Stimulated activated CD4-positive, alpha-beta T cell treated with anti-CD3 and anti-CD28 coated beads, TNF-alpha, amount 100 ng/mL, for 48 hours (primary cell): ENCODE measurements around the gene ADCY1.

Experiments used
- DNase-seq, 3 donors: peaks; one replicate each; pipeline ENCODE4 v3.0.0-alpha.2; 2020; ENCODE audit warnings: low read depth in 3 of 3

ADCY1 gene

DNA sequence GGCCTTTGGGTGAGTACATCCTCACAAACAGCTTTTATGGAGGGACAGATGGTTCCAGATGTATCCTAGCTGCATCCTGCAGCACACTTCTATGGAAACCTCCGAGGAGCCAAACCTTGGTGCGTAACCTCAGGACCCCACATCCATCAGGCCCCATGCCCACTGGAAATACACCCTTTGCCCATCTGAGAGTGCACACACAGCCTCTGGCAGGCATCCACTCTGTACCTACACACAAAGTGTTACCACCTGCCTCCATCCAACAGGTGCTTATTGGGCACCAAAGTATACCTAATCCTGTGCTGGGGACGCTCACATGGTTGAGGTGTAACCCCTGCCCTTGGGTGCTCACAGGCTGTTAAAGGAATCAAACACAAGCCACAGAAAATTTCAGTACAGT lies 117.9 kb downstream of the ADCY1 start:
- DNase-seq: no peak

DNA sequence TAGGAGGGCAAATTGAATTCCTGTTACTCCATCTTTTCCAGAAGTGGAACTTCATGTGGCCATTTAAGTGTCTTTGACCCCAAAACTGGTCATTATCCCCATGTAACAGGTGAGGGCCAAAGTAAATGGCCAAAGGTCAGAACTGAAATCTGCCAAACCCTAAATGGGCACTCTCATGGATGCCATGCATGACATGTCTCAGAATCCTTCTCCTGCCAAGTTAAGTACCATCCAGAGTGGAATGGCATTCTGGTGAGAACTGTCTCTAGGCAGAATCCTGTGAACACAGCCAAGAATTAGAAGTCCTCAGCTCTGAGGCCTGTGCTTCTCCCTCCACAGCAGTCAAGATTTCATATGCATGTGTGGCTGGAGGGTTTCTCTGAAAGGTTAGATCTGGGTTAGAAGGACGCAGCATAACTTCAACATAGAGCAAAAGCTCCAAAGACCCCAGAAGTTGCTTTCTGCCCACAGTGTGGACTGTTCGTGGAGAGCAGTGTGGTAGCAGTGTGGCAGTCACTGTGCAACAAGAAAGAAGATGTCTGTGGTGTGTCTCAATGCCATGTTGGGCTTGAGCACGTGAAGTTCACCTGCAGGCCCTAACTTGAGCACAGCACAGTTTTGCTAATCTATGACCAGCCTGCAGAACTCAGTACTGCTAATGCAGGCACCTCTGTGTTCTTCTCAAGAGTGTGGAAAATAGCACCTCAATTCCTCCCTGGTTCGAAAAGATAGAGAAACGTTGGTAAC lies 121.3 kb downstream of the ADCY1 start:
- DNase-seq: no peak

- no peak for DNase-seq
Observed at GRCh38 chr7:45696476-45696875, 122.3 kb downstream of the ADCY1 start.

- DNase-seq: no peak
Observed at GRCh38 chr7:45697576-45698136, 123.5 kb downstream of the ADCY1 start.

- DNase-seq: no peak
Observed at GRCh38 chr7:45698303-45699014, 124.3 kb downstream of the ADCY1 start.

DNA sequence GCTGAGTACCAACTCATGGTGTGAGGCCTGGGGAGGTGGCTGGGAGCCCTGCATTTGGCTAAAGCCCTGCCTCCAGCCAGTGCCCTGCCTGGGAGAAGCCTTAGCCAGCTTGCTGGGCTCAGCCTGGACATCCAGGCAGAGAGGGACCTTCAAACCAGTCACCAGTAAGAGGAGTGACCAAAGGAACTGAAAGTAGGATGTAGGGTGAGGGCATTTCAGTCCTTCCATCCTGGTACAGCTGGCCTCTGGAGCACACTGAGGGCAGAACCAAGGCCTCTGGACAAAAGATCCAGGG lies 124.8 kb downstream of the ADCY1 start:
- DNase-seq: no peak

DNA sequence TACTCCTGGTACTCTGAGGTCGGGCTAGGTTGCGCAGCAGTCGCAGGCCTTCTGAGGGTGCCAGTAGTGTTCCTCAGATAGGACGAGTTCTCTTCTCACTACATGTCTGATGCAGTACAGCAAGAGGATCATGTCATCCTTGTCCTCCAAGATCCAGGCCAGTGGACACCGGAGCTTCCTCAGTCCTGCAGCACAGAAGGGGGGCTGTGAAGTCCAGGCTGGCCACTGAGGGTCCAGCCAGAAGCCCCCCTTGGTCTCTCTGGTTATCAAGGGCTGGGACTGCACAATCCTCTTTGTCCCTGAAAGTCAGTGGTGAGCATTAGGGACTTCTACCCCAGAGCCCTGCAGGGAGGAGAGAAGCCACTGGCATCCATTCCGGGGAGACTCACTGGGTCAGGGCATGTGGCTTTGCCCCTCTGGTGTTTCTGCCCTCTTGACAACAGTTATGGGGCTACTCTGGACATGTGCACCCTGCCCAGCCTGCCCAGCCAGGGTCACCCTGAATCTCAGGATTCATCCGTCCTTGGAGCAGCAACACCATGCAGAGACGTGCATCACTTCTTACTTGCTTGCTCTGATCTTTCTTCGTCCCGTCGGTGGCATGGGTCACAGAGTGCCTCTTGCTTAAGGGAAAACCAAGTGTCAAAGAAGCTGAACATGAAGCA lies 125.7 kb downstream of the ADCY1 start:
- DNase-seq: no peak

- no peak for DNase-seq
Observed at GRCh38 chr7:45700556-45700955, 126.4 kb downstream of the ADCY1 start.

DNA sequence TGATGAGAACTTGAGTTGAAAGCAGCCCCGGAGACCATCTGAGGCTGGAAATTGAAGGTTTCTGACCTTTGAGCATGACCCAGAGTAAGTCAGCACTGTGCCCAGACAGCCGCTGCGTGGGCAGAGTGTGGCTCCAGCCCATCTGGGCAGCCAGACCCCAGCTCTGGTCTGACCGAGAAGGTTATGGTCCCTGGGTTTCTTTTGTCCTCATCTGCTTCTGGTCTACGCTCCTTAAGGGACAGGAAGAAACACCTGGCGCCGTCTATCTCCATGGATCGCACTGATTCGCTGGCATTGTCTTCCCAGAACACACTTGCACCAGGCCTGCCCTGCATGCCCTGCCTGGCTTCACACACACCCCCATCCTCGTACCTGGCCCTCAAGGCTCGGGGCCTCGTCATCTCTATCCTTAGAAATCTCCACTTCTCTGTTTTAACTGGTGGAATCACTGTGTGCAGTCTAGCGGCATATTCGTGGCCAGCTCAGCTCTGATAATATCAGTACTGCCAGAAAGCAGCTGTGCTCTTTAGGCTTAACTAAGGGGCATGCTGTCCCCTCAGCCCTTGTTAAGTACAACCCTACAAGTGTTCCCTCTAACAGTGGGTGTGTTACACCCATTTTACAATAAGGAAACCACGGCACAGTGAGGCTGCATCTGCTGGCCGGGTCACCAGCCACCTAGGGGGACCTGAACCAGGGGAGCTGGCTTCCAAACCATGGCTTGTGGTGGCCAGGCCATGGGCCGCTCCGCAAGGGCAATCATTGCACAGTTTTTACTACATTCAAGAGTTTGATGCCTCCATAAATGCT lies 127.7 kb downstream of the ADCY1 start:
- DNase-seq: no peak

- no peak for DNase-seq
Observed at GRCh38 chr7:45702751-45703150, 128.6 kb downstream of the ADCY1 start.

- DNase-seq: no peak
Observed at GRCh38 chr7:45703373-45703821, 129.2 kb downstream of the ADCY1 start.

GRCh38 chr7:45703911-45704682 lies 129.9 kb downstream of the ADCY1 start:
- DNase-seq: no peak

GRCh38 chr7:45704683-45705016 lies 130.5 kb downstream of the ADCY1 start:
- DNase-seq: no peak

- DNase-seq: no peak
Observed at GRCh38 chr7:45708046-45708950, 134.1 kb downstream of the ADCY1 start.

- no peak for DNase-seq
Observed at GRCh38 chr7:45709168-45710042, 135.2 kb downstream of the ADCY1 start.

DNA sequence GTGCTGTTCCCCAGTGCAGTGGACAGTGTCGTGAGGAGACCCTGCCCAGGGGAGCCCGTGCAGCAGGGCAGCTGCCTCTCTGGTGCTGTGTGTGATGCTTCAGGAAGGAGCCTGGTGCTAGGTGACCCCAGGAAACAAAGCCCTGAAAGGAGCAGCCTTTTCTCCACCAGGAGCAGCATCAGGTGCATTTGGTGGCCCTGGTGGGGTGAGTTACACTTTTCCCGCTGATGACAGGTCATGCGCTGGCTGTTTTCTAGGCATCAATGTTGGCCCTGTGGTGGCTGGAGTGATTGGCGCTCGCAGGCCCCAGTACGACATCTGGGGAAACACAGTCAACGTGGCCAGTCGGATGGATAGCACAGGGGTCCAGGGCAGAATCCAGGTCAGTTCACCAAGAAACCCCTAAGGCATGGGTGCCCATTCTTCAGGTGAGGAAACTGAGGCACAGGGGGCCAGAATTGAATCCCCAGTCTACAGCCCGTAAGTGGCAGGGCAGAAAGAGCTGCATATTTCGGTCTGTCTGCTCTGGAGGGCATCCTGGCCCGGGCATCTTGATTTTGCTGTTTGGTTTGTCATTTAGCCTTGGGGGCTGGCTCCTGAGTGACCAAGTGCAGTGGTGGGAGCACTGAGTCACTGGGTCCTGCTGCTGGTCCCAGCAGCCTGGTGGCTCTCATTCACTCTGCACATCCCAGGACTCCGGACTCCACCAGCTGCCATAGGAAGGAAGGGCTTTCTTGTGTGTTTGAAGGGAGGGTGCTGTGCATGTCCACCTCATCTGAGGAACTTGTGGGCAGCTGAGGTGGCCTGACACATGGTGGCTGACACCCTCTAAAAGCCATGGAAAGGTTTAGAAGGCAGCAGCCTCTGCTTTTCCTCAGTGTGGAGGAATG lies 136.3 kb downstream of the ADCY1 start:
- DNase-seq: no peak

- no peak for DNase-seq
Observed at GRCh38 chr7:45711161-45711490, 137.0 kb downstream of the ADCY1 start.

- DNase-seq: no peak
Observed at GRCh38 chr7:45712057-45712689, 138.0 kb downstream of the ADCY1 start.
